Measurements from ENCODE around the gene TRIO. TPM values are rescaled to one million over a fixed set of nuclear protein-coding genes. Genes with fewer than 3 reads are reported as not detected.

The TRIO gene
- polyA plus RNA-seq, 1 experiment, result 176 TPM

- TF ChIP-seq CTCF (IDR thresholded peaks at IDR 0.05; ENCODE audit: insufficient read depth, low read depth, low read length), result no peak
- CTCF ChIA-PET, result interaction anchor here (0.8 to 1.6 kb wide), 3 partner anchors 45 to 117 kb away, joined by 3 to 4 read pairs (median 4); no protein-coding TSS in a partner anchor
- POLR2A ChIA-PET, result interaction anchor here (0.6 kb wide), 1 partner anchor 243 kb away, joined by 5 read pairs; no protein-coding TSS in a partner anchor
- Histone ChIP-seq H3K27me3 (ENCODE audit: control insufficient read depth, insufficient read depth, low read length) (no peaks in the 10 kb centered on the region), H3K4me3 (ENCODE audit: low read depth, low read length) (no peak overlapping the region), H3K36me3 (ENCODE audit: control insufficient read depth, insufficient read depth, low read length) (peaks cover 3% of the 10 kb centered on the region; the same call in 1 of the 2 replicates)
- DNase-seq (ENCODE audit: low read depth), result no peak
Observed at GRCh38 chr5:14153071-14153864, 10.1 kb downstream of the TRIO start.

DNA sequence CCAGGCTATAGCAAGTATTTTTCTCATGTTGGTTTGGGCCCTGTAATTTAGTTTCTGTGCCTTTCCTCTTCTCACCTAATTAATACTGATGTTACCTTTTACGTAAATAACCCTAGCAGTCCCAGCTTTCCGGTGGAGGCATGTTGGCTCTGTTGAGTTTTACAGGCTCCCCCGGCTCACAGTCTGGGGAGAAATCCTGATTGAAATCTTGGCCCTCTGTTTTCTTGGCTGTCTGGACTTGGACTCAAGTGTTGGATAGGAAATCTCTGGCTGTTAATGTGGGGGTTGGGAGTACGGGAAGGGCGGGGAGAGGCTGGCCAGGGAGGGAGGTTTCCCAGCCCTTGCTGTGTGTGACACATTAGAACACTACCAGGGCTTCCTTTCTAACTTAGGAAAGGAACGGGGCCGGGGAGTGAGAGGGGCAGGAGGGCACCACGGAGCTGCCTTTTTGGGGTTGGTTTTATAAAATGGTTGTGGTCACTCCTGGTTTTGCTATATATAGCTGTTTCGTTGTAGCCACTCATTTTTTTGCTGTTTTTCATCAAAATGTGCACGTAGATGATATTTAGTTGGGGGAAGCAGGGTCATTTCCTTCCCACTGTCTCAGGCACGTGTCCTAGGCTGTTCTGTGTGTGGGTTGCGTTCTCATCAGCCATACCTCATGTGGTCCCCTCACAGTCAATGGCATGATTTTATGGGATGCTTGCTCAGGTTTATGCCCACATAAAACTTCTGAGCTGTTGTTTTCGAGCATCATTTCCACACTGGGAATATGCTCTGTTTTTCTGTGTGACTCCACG lies 11.0 kb downstream of the TRIO start:
- POLR2A ChIA-PET, result interaction anchor here (0.6 kb wide), 1 partner anchor 242 kb away, joined by 5 read pairs; no protein-coding TSS in a partner anchor
- CTCF ChIA-PET, result interaction anchor here (0.9 to 1.6 kb wide), 3 partner anchors 46 to 116 kb away, joined by 3 to 4 read pairs (median 4); no protein-coding TSS in a partner anchor
- TF ChIP-seq CTCF (IDR thresholded peaks at IDR 0.05; ENCODE audit: insufficient read depth, low read depth, low read length), result no peak
- Histone ChIP-seq H3K4me3 (ENCODE audit: low read depth, low read length) (no peak overlapping the region), H3K36me3 (ENCODE audit: control insufficient read depth, insufficient read depth, low read length) (no peaks in the 10 kb centered on the region), H3K27me3 (ENCODE audit: control insufficient read depth, insufficient read depth, low read length) (no peaks in the 10 kb centered on the region)
- DNase-seq (ENCODE audit: low read depth), result no peak

- no peak for TF ChIP-seq CTCF (IDR thresholded peaks at IDR 0.05; ENCODE audit: insufficient read depth, low read depth, low read length)
- Histone ChIP-seq H3K36me3 (ENCODE audit: control insufficient read depth, insufficient read depth, low read length) (no peaks in the 10 kb centered on the region), H3K4me3 (ENCODE audit: low read depth, low read length) (no peak overlapping the region), H3K27me3 (ENCODE audit: control insufficient read depth, insufficient read depth, low read length) (no peaks in the 10 kb centered on the region)
- DNase-seq (ENCODE audit: low read depth), result no peak
- POLR2A ChIA-PET, result no interaction called here
- CTCF ChIA-PET, result interaction anchor here (1.0 to 1.6 kb wide), 3 partner anchors 113 to 164 kb away, joined by 3 to 4 read pairs (median 3); no protein-coding TSS in a partner anchor
Observed at GRCh38 chr5:14155075-14155474, 11.9 kb downstream of the TRIO start.

DNA sequence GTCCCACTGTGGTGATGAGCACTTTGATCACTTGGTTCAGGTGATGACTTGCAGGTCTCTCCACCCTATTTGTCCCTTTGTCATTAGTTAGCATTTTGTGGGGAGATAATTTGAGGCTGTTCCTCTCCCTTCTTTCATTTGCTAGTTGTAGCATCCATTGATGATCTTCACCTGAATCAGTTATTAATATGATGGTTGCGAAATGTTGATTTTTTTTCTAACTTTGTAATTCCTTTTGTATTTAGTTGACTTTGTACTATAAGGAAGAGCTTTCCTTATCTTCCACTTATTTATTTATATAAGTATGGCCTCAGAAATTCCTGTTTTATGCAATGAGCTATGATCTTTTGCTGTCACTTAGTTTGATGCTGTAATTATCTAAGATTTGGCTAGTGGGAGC lies 12.6 kb downstream of the TRIO start:
- TF ChIP-seq CTCF (IDR thresholded peaks at IDR 0.05; ENCODE audit: insufficient read depth, low read depth, low read length), result no peak
- no peak overlapping the region for H3K4me3 ChIP-seq (ENCODE audit: low read depth, low read length)
- POLR2A ChIA-PET, result no interaction called here
- CTCF ChIA-PET, result interaction anchor here (1.6 kb wide), 1 partner anchor 165 kb away, joined by 3 read pairs; no protein-coding TSS in a partner anchor
- no peaks in the 10 kb centered on the region for H3K27me3 ChIP-seq (ENCODE audit: control insufficient read depth, insufficient read depth, low read length)
- H3K36me3 ChIP-seq (ENCODE audit: control insufficient read depth, insufficient read depth, low read length), result no peaks in the 10 kb centered on the region
- no peak for DNase-seq (ENCODE audit: low read depth)

GRCh38 chr5:14156290-14156649 lies 13.1 kb downstream of the TRIO start:
- H3K4me3 ChIP-seq (ENCODE audit: low read depth, low read length), result peak overlapping the region; percentile 11; the same call in 1 of the 2 replicates
- no peaks in the 10 kb centered on the region for H3K27me3 ChIP-seq (ENCODE audit: control insufficient read depth, insufficient read depth, low read length)
- DNase-seq (ENCODE audit: low read depth), result no peak
- H3K36me3 ChIP-seq (ENCODE audit: control insufficient read depth, insufficient read depth, low read length), result no peaks in the 10 kb centered on the region
- TF ChIP-seq CTCF (IDR thresholded peaks at IDR 0.05; ENCODE audit: insufficient read depth, low read depth, low read length), result no peak
- POLR2A ChIA-PET, result interaction anchor here (1.0 to 1.4 kb wide), 4 partner anchors 11 to 114 kb away, joined by 3 to 6 read pairs (median 4); no protein-coding TSS in a partner anchor
- CTCF ChIA-PET, result interaction anchor here (1.2 to 1.8 kb wide), 3 partner anchors 11 to 165 kb away, joined by 3 to 6 read pairs (median 3); no protein-coding TSS in a partner anchor

Measured in BJ (cell line).